Central memory CD8-positive, alpha-beta T cell (primary cell): ENCODE results near the gene ZNF12.
"Not testable (repeated sequence)": the region's sequence is repeated elsewhere in the genome, so short reads cannot be mapped to it uniquely, and the experiment has no call there.

Experiments
- ATAC-seq: fragments of 150-1000 bp; cut with Tn5 transposase; replicated peaks from 2 replicates; pipeline ENCODE4 v1.10.0; 2022; ENCODE audit warnings: mild to moderate bottlenecking, moderate FRiP score, moderate number of reproducible peaks; ENCODE audit not compliant: poor library complexity, severe bottlenecking; ENCODE audit errors: extremely low read depth
- DNase-seq, 2 donors: peaks; one replicate each; pipeline ENCODE4 v3.0.0; 2021; ENCODE audit warnings: low spot score in 2 of 2
- H3K27ac Mint-ChIP-seq: one replicate; pipeline ENCODE4 v1.8.0; 2022; ENCODE audit warnings: low read depth, mild to moderate bottlenecking, moderate library complexity, mixed read lengths
- H3K27me3 Mint-ChIP-seq: one replicate; pipeline ENCODE4 v1.8.0; 2022; ENCODE audit warnings: mixed read lengths
- H3K36me3 Mint-ChIP-seq: one replicate; pipeline ENCODE4 v1.8.0; 2022; ENCODE audit warnings: mild to moderate bottlenecking, moderate library complexity, mixed read lengths; ENCODE audit not compliant: insufficient read depth
- H3K4me1 Mint-ChIP-seq: one replicate; pipeline ENCODE4 v1.8.0; 2022; ENCODE audit warnings: mixed read lengths
- H3K4me3 Mint-ChIP-seq: one replicate; pipeline ENCODE4 v1.8.0; 2022; ENCODE audit warnings: mild to moderate bottlenecking, moderate library complexity, mixed read lengths
- H3K9me3 Mint-ChIP-seq: one replicate; pipeline ENCODE4 v1.8.0; 2022; ENCODE audit warnings: mixed read lengths

Gene ZNF12

DNA sequence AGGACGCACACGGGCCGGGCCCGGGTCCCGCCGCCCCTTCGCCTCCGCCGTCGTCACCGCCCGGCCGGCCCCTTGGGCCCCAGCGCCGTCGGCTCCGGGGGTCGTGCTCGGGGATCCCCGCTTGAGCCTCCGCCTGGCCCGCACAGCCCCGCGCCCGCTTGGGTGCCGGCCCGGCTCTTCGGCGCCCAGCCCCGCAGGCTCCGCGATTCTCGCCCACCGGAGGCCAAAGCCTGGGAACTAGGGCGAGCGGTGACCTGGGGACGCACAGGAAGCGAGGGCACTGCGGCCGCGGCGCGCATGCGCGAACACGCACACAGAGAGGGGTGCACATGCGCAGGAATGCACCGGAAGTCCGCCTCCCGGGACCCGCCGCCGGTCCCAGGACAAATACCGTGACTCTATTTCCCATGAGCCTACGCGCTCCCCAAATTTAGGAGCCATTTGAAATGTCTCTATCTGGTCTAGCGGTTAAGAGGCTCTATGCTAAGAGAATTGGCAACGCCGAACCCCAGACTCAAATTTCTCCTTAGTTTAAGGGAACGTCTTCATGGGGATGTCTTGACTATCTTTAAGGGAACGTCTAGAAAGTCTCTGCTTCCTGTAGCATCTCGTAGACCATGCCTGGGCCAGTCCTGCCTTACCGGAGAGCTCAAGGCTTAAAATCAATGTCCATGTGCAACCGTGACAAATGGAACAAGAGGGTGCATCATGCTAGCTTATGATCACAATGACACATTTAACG lies at the start of gene ZNF12:
ZNF12 (minus strand) TSS at position 282 of the 742 bp plus-strand sequence. CDS start 1,774 bp downstream, outside the sequence.
- Mint-ChIP-seq H3K36me3 (peaks cover 35% of the 10 kb centered on the region), H3K4me1 (peaks cover 48% of the 10 kb centered on the region), H3K9me3 (peaks cover 5% of the 10 kb centered on the region), H3K27me3 (no peaks in the 10 kb centered on the region), H3K4me3 (peak within 1 kb of the TSS; percentile 94), H3K27ac (peak within 1 kb of the TSS; percentile 84)
- peak; percentile 84 for ATAC-seq
- peak; percentile 87 to 90 for DNase-seq

DNA sequence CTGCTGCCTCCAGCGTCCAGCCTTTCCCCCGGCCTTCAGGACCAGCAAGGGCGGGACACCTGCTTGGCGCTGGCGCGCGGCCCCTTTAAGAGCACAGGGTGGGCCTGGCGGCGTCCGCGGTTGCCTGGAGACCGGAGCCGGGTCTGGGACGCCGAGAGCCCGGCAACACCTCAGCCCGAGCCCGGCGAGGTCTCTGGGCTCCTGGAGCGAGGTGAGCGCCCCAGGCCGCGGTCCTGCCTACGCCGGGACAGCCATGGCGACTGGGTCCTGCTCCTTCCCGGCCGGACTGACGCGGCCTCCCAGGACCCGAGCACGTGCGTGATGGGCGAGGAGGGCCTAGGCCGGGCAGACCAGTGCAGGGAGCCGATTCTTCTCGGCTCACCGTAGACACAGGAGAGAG lies 47.2 kb upstream of the ZNF12 start, which contains the start of gene RSPH10B2:
RSPH10B2 (plus strand) TSS at position 140 of the 400 bp plus-strand sequence. CDS start 3,575 bp downstream, outside the sequence.
- not testable (repeated sequence) for H3K4me1 Mint-ChIP-seq, DNase-seq, H3K4me3 Mint-ChIP-seq, H3K27ac Mint-ChIP-seq, H3K27me3 Mint-ChIP-seq, H3K9me3 Mint-ChIP-seq, H3K36me3 Mint-ChIP-seq, ATAC-seq

DNA sequence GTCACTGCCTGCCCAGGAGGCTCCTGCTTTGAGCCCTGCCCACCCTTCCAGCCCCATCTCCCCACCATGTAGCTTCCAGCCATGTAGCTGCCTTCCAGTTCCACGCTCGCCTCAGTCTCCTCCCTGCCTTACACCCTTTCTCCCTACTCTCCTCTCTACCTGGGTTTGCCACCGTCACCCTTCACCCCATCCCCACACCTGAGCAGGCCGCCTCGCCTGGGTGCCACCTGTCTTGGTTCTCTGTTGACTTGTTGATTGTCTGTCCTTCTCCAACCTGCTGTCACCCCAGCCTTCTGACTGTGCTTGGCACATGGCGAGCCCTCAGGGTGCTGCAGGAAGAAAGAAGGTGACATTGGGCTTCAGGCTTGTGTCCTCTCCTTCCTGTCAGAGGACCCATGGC lies 43.4 kb upstream of the ZNF12 start:
- not testable (repeated sequence) for H3K9me3 Mint-ChIP-seq, H3K4me1 Mint-ChIP-seq, ATAC-seq, DNase-seq, H3K27ac Mint-ChIP-seq, H3K27me3 Mint-ChIP-seq, H3K4me3 Mint-ChIP-seq
- peaks cover 19% of the 10 kb centered on the region for H3K36me3 Mint-ChIP-seq

DNA sequence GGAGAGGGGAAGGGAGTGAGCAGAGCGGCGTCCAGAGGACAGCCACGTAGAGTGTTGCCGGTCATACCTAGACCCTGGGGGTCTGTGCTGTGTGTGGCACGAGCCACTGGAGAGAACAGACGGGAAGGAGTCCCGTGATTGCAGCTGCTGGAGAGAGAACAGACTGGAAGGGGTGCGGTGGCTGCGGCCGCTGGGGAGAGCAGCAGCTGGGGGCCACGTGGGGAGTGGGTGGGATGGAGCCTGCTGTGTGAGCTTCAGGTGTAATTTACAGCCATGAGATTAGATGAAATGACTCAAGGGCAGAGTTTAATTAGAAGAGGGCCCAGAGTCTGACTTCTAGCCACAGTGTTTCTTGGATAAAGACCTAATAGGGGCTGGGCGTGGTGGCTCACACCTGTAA lies 42.6 kb upstream of the ZNF12 start:
- DNase-seq, H3K9me3 Mint-ChIP-seq, H3K4me1 Mint-ChIP-seq, ATAC-seq, H3K27me3 Mint-ChIP-seq, H3K27ac Mint-ChIP-seq, H3K4me3 Mint-ChIP-seq: not testable (repeated sequence)
- H3K36me3 Mint-ChIP-seq: peaks cover 25% of the 10 kb centered on the region

DNA sequence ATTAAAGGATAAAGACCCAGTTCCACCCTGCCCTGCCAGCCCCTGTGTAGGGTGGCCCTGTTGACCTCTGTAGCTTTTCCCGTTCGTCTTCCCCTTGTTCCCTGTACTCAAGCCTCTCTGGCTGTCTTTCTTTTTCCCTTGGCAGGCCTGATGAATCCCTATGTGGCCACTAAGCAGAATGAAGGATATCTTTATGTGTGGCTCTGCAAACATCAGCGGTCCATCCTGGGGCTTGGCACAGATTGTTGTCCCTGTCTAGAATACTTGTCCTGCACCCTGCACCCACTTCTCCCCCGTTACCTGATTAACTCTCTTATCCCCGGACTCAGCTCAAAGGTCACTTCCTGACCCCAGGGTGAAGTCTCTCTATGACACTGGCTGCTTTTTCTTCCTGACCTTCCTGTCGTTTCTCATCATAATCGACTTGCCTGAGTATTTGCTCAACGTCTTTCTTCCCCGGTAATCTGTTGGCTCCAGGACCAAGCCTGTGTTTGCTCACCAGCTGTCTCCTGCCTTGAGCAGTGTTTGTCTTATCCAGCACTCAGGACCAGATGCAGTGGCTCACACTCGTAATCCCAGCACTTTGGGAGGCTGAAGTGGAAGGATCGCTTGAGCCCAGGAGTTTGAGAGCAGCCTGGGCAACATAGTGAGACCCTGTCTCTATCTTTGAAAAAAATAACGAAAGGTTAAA lies 37.8 kb upstream of the ZNF12 start:
- not testable (repeated sequence) for H3K27ac Mint-ChIP-seq, ATAC-seq, H3K4me3 Mint-ChIP-seq, H3K27me3 Mint-ChIP-seq, DNase-seq, H3K4me1 Mint-ChIP-seq, H3K9me3 Mint-ChIP-seq
- H3K36me3 Mint-ChIP-seq: peaks cover 44% of the 10 kb centered on the region

DNA sequence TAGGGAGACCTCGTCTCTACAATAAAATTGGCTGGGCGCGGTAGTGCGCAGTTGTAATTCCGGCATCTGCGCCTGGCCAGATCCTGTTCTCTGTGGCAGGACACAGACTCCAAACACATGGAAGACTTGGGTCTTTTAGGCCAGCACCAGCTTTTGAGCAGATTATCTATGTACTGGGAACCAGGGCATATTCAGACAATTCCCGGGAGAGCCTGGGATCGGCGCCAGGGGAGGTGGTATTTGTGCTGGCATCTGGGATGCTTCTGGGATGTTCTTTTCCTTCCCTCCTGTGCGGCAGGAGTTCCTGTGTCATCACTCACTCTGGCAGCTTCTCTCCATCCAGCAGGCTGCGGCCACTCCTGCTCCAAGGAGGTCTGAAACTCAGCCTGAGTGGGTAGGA lies 31.7 kb upstream of the ZNF12 start:
- not testable (repeated sequence) for DNase-seq, H3K9me3 Mint-ChIP-seq, ATAC-seq, H3K4me1 Mint-ChIP-seq, H3K27me3 Mint-ChIP-seq, H3K4me3 Mint-ChIP-seq, H3K27ac Mint-ChIP-seq
- H3K36me3 Mint-ChIP-seq: peaks cover 61% of the 10 kb centered on the region

DNA sequence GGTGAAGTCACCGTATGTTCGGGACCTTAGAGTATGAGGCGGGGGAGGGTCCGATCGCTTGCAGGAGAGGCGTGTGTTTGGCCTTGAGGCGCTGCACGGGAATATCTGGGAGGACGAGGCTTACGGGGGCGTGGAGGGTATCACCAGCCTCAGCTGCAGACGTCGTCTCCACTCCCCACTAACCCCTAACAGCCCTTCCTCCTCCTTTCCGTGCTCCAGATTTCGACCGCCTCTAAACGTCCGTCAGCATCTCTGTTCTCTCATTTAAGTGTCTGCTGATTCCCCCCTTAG lies 23.5 kb upstream of the ZNF12 start:
- H3K4me1 Mint-ChIP-seq: peaks cover 25% of the 10 kb centered on the region
- peak overlapping the region; percentile 82 for H3K27ac Mint-ChIP-seq
- DNase-seq: no peak
- no peak for ATAC-seq
- H3K9me3 Mint-ChIP-seq: no peaks in the 10 kb centered on the region
- peaks cover 30% of the 10 kb centered on the region for H3K36me3 Mint-ChIP-seq
- peak overlapping the region; percentile 90 for H3K4me3 Mint-ChIP-seq
- H3K27me3 Mint-ChIP-seq: no peaks in the 10 kb centered on the region

DNA sequence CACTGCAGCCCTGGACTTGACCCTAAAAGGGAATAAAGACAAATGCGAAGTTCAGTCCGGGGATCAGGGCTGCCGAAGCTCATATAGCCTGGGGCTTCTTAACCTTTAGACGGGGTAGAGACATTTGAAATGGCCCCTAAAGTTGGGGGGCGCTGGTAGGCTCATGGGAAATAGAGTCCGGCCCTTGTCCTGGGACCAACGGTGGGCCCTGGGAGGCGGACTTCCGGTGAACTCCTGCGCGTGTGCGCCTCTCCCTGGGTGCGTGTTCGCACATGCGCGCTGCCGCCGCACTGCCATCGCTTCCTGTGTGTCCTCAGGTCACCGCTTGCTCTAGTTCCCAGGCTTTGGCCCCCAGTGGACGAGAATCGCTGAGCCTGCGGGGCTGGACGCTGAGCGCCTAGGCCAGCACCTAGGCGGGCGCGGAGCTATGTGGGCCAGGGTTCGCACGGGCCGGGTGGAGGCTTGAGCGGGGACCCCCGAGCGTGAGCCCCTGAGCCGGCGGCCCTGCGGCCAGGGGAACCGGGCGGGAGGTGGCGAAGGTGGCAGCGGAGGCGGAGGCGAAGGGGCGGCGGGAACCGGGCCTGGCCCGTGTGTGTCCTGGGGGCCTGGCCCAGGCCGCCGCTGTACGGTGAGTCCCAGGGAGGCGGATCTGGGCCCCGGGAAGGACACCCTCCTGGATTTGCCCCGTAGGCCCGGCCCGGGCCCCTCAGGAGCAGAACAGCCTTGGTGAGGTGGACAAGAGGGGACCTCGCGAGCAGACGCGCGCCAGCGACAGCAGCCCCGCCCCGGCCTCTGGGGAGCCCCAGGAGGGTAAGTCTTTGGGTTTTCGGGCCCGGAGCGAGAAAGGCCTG lies 23.0 kb upstream of the ZNF12 start:
- peak overlapping the region; percentile 82 for H3K27ac Mint-ChIP-seq
- H3K36me3 Mint-ChIP-seq: peaks cover 24% of the 10 kb centered on the region
- H3K4me3 Mint-ChIP-seq: peak overlapping the region; percentile 90
- no peaks in the 10 kb centered on the region for H3K9me3 Mint-ChIP-seq
- H3K4me1 Mint-ChIP-seq: peaks cover 25% of the 10 kb centered on the region
- peak; percentile 93 for ATAC-seq
- H3K27me3 Mint-ChIP-seq: no peaks in the 10 kb centered on the region
- DNase-seq: peak; percentile 50 to 60

DNA sequence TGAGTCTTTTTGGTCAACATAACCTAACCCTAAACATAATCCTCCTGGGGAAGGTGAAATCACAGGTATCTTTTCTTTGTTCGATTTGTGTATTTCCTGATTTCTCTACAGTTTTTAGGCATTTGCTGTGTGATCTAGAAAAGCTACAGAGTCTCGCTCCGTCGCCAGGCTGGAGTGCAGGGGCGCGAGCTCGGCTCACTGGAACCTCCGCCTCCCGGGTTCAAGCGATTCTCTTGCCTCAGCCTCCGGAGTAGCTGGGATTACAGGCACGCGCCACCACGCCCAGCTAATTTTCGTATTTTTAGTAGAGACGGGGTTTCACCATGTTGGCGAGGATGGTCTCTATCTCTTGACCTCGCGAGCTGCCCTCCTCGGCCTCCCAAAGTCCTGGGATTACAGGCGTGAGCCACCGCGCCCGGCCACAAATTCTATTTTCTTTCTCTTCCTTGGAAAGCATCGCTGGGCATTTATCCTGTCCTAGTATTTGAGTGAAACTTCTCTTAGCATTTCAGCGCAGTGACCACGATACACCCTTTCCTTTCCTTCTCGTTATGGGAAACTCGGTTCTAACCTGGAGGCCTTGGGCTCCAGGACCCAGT lies 22.2 kb upstream of the ZNF12 start:
- not testable (repeated sequence) for ATAC-seq, H3K9me3 Mint-ChIP-seq, H3K27me3 Mint-ChIP-seq, DNase-seq
- H3K27ac Mint-ChIP-seq: peak overlapping the region; percentile 82
- H3K4me1 Mint-ChIP-seq: peaks cover 25% of the 10 kb centered on the region
- peaks cover 17% of the 10 kb centered on the region for H3K36me3 Mint-ChIP-seq
- H3K4me3 Mint-ChIP-seq: peak overlapping the region; percentile 90

DNA sequence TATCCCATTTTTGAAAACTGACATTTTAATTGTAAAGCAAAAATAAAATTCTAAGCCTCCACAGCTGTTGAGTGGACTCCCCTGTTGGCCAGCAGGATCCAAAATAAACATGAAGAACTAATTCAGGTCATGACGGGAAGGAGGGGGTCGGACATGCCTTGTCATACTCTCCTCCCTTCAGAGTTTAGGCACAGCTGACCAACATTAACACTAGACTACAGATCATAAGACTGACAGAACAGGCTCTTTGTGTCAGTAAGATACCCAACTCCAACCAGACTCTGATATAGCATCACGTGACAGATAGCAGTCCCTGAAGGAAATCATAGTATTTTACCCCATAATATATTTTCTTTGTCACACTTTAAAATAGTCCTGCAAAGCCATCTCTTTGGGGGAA lies 20.9 kb upstream of the ZNF12 start:
- Mint-ChIP-seq H3K4me1 (peaks cover 19% of the 10 kb centered on the region), H3K27ac (no peak overlapping the region), H3K4me3 (no peak overlapping the region), H3K27me3 (peaks cover 13% of the 10 kb centered on the region), H3K36me3 (peaks cover 11% of the 10 kb centered on the region), H3K9me3 (no peaks in the 10 kb centered on the region)
- no peak for ATAC-seq
- DNase-seq: no peak

DNA sequence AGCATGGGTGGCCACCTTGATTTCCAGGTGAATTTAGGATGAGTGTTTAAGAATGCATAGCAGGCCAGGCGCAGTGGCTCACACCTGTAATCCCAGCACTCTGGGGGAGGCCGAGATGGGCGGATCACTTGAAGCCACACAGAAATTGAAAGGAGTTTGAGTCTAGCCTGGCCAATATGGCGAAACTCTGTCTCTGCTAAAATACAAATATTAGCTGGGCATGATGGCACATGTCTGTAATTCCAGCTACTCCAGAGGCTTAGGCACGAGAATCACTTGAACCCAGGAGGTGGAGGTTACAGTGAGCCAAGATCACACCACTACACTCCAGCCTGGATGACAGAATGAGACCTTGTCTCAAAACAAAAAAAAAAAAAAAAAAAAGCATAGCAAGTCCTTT lies 19.6 kb upstream of the ZNF12 start:
- not testable (repeated sequence) for H3K36me3 Mint-ChIP-seq, H3K9me3 Mint-ChIP-seq, H3K27ac Mint-ChIP-seq, ATAC-seq, DNase-seq, H3K4me3 Mint-ChIP-seq
- Mint-ChIP-seq H3K4me1 (peaks cover 15% of the 10 kb centered on the region), H3K27me3 (peaks cover 26% of the 10 kb centered on the region)

DNA sequence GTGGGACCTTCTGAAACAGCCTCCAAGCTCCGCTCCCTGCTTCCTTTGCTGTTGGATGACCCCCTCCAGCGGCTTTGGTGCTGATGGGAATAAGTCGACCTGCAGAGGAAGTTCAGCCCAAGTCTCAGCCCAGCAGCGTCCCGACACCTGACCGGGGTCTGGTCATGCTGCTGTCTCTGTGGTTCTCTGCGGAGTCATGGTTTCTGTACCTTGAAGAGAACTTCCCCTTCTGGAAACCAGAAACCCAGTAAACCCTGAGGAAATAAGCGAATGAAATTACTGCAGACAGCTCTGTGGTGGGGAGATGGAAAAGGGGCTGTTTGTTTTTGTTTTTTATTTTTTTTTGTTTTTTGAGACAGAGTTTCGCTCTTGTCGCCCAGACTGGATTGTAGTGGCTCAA lies 18.3 kb upstream of the ZNF12 start:
- peaks cover 5% of the 10 kb centered on the region for H3K4me1 Mint-ChIP-seq
- ATAC-seq: no peak
- DNase-seq: no peak
- H3K36me3 Mint-ChIP-seq: peaks cover 1% of the 10 kb centered on the region
- peaks cover 36% of the 10 kb centered on the region for H3K27me3 Mint-ChIP-seq
- H3K27ac Mint-ChIP-seq: no peak overlapping the region
- no peaks in the 10 kb centered on the region for H3K9me3 Mint-ChIP-seq
- no peak overlapping the region for H3K4me3 Mint-ChIP-seq
